Measurements from ENCODE around the gene RNF6. TPM values are rescaled to one million over a fixed set of nuclear protein-coding genes. Genes with fewer than 3 reads are reported as not detected.

The RNF6 gene
- total RNA-seq, 1 experiment from 2014 or later, result 19.5 TPM

DNA sequence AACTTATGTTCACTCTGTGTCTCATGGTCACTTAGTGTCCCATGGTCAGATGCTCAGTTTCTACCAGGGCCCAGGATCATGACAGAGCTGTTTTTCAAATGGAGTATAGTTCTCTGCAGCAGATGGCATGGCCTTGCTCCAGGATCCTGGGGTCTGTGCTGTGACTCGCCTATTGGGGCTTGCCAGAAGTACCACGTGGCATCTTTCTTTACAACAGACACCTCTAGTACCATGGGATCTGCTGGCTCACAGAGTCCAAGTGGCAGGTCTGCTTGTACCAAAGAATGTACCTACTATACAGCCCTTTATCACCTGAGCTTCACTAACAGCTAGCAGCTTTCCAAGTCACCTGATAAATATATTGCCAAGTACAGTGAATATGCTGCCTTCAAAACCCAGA lies 6.0 kb upstream of the RNF6 start:
- Histone ChIP-seq H2BK15ac (ENCODE audit: low read depth, low read length) (no peak overlapping the region), H3K23me2 (ENCODE audit: insufficient read length, low read depth, low read length, poor library complexity, severe bottlenecking) (no peaks in the 10 kb centered on the region), H3K14ac (ENCODE audit: insufficient read depth, low read length) (no peak overlapping the region), H3K4me1 (ENCODE audit: insufficient read depth, low read length) (no peaks in the 10 kb centered on the region), H3K79me2 (ENCODE audit: insufficient read depth, low read length) (no peaks in the 10 kb centered on the region), H4K20me1 (ENCODE audit: control insufficient read depth, insufficient read depth, insufficient read length) (no peaks in the 10 kb centered on the region), H3K27me3 (ENCODE audit: insufficient read depth, low read length) (no peaks in the 10 kb centered on the region; the same call in 1 of the 2 replicates), H2AK5ac (ENCODE audit: insufficient read length, low read length) (no peak overlapping the region), H4K5ac (ENCODE audit: insufficient read length, low read depth, low read length) (no peak overlapping the region), H2AFZ (ENCODE audit: low read length) (no peak overlapping the region), H2BK120ac (ENCODE audit: low read depth, low read length, poor library complexity, severe bottlenecking) (no peak overlapping the region), H4K91ac (ENCODE audit: insufficient read length, low read depth, low read length) (no peak overlapping the region), H3K4ac (ENCODE audit: low read depth, low read length) (no peak overlapping the region), H3K56ac (ENCODE audit: insufficient read length, low read depth, low read length) (no peak overlapping the region), H3K27ac (ENCODE audit: insufficient read length, low read depth, low read length) (no peak overlapping the region), H3T11ph (ENCODE audit: low read length) (no peak overlapping the region), H3K18ac (ENCODE audit: insufficient read length, low read depth, low read length) (no peak overlapping the region), H2BK20ac (ENCODE audit: low read depth, low read length, poor library complexity, severe bottlenecking) (no peak overlapping the region), H3K4me2 (ENCODE audit: insufficient read depth, insufficient read length, low read length) (no peak overlapping the region), H3K9me3 (ENCODE audit: control insufficient read depth, low read depth, low read length) (no peaks in the 10 kb centered on the region), H3K23ac (ENCODE audit: insufficient read length, low read depth, low read length) (no peak overlapping the region), H3K9ac (ENCODE audit: extremely low read depth, insufficient read length, low read length) (no peak overlapping the region), H4K8ac (replicated peaks; ENCODE audit: insufficient read length, low read depth, low read length) (no peak overlapping the region), H3K79me1 (ENCODE audit: insufficient read depth, low read depth, low read length, poor library complexity, severe bottlenecking) (no peaks in the 10 kb centered on the region), H2BK12ac (ENCODE audit: insufficient read length, low read depth, low read length) (no peak overlapping the region), H2BK5ac (ENCODE audit: insufficient read length, low read length) (no peak overlapping the region)
- H3K4me3 Mint-ChIP-seq, result no peak overlapping the region
- DNase-seq, result no peak
- WGBS (ENCODE audit: extremely low coverage, insufficient read length, low lambda C conversion rate), result no CpG with 5 or more reads among the region's 2 CpGs
- no peaks in the 10 kb centered on the region for H3K9me3 Mint-ChIP-seq
- no peaks in the 10 kb centered on the region; a peak in 1 of 4 replicates for H3K4me1 Mint-ChIP-seq
- no peak overlapping the region for H3K27ac Mint-ChIP-seq
- H3K27me3 Mint-ChIP-seq (ENCODE audit: low read depth), result peaks cover 8% of the 10 kb centered on the region; the same call in 1 of the 2 replicates
- H3K36me3 Mint-ChIP-seq (ENCODE audit: insufficient read depth in 1 of 3, low read depth in 3 of 3), result no peaks in the 10 kb centered on the region
- TF ChIP-seq CTCF (conservative IDR thresholded peaks at IDR 0.05), result no peak

Measured in H9 (cell line).